Vagina (tissue), 2 donors: Measurements from ENCODE around the gene ANKRD33. TPM values are rescaled to one million over a fixed set of nuclear protein-coding genes. Genes with fewer than 3 reads are reported as not detected.
A peak's percentile ranks its signal among the peaks of the same experiment; 100 is the strongest.

Experiments
- DNase-seq, 2 donors: peaks; one replicate each; pipeline ENCODE4 v3.0.0-alpha.2; 2017; ENCODE audit errors: extremely low spot score in 2 of 2
- H3K27ac ChIP-seq: fragments of 200-600 bp; sonication (generic); one replicate; pipeline ENCODE4 v1.5.1; 2019
- H3K27me3 ChIP-seq: fragments of 200-600 bp; sonication (generic); one replicate; pipeline ENCODE4 v1.5.1; 2019
- H3K36me3 ChIP-seq, 2 donors: fragments of 200-600 bp; sonication (generic); one replicate each; pipeline ENCODE4 v1.5.1; 2017 to 2019
- H3K4me1 ChIP-seq: fragments of 200-600 bp; sonication (generic); one replicate; pipeline ENCODE4 v1.5.1; 2019
- H3K4me3 ChIP-seq, 2 donors: fragments of 200-600 bp; sonication (generic); 1 replicate in 1 of 2; 2 replicates in 1 of 2; pipeline ENCODE4 v1.5.1; 2016 to 2019
- H3K9me3 ChIP-seq: fragments of 200-600 bp; sonication (generic); one replicate; pipeline ENCODE4 v1.5.1; 2019
- CTCF ChIP-seq, 3 experiments: fragments of 450-650 bp in 2 of 3; fragments of 200-600 bp in 1 of 3; sonication (generic) in 1 of 3; IDR thresholded peaks; one replicate each; pipeline ENCODE4 v1.5.1; 2017 to 2019; ENCODE audit warnings: antibody characterized with exemption in 3 of 3, mild to moderate bottlenecking in 2 of 3, moderate library complexity in 2 of 3
- POLR2A ChIP-seq, 2 donors: fragments of 450-650 bp; IDR thresholded peaks; one replicate each; pipeline ENCODE4 v1.6.1; 2017; ENCODE audit warnings: antibody characterized with exemption in 2 of 2, mild to moderate bottlenecking in 2 of 2, moderate library complexity in 2 of 2
- POLR2AphosphoS5 ChIP-seq, 2 donors: sonication (generic); formaldehyde crosslinking; IDR thresholded peaks; one replicate each; pipeline ENCODE4 v1.9.0; 2017; ENCODE audit warnings: antibody characterized with exemption in 2 of 2, mild to moderate bottlenecking in 2 of 2, low read depth in 1 of 2; ENCODE audit not compliant: insufficient read depth in 1 of 2
- intact Hi-C: fragments of 100-400 bp; cut with DNase I; formaldehyde crosslinking; loops from one replicate; pipeline ENCODE4 v1.15.1; 2023
- total RNA-seq: library from RNA; depleted of rRNA; stranded (reverse); fragments of >200 nt; gene quantifications from one replicate; pipeline ENCODE4 v1.2.3, GENCODE V29; 2016

ANKRD33 gene
- not detected for total RNA-seq

- no peak for DNase-seq
Measured at GRCh38 chr12:51887476-51888315, at the start of gene ANKRD33. Gene ANKRD33 (plus strand): TSS chr12:51888103. CDS start chr12:51888187, 84 bp downstream.

GRCh38 chr12:51838762-51839161 is 49.1 kb upstream of the ANKRD33 start:
- H3K9me3 ChIP-seq = no peaks in the 10 kb centered on the region
- no peak for TF ChIP-seq CTCF (IDR thresholded peaks at IDR 0.05)
- no peak for TF ChIP-seq POLR2A (IDR thresholded peaks at IDR 0.05)
- TF ChIP-seq POLR2AphosphoS5 (IDR thresholded peaks at IDR 0.05; ENCODE audit: insufficient read depth in 1 of 2, low read depth in 1 of 2) = no peak
- no peaks in the 10 kb centered on the region for H3K36me3 ChIP-seq
- intact Hi-C loops = no loop called here
- no peak overlapping the region for H3K27ac ChIP-seq
- H3K4me3 ChIP-seq = no peak overlapping the region
- H3K27me3 ChIP-seq = no peaks in the 10 kb centered on the region
- DNase-seq = no peak
- no peaks in the 10 kb centered on the region for H3K4me1 ChIP-seq

More at GRCh38 chr12:51887476-51888315, at the start of gene ANKRD33:
- intact Hi-C loops = no loop called here
- Histone ChIP-seq H3K9me3 (no peaks in the 10 kb centered on the region), H3K4me1 (peaks cover 18% of the 10 kb centered on the region), H3K4me3 (no peak within 1 kb of the TSS), H3K27me3 (no peaks in the 10 kb centered on the region), H3K36me3 (no peaks in the 10 kb centered on the region), H3K27ac (no peak within 1 kb of the TSS)
- TF ChIP-seq CTCF (IDR thresholded peaks at IDR 0.05) (no peak), POLR2AphosphoS5 (IDR thresholded peaks at IDR 0.05; ENCODE audit: insufficient read depth in 1 of 2, low read depth in 1 of 2) (peak in 1 of 2 donors; percentile 41)

- Histone ChIP-seq H3K9me3 (no peaks in the 10 kb centered on the region), H3K4me1 (no peaks in the 10 kb centered on the region), H3K27ac (no peak overlapping the region), H3K4me3 (no peak overlapping the region), H3K27me3 (no peaks in the 10 kb centered on the region), H3K36me3 (no peaks in the 10 kb centered on the region)
- DNase-seq = no peak
- TF ChIP-seq CTCF (IDR thresholded peaks at IDR 0.05) = no peak
- no peak for TF ChIP-seq POLR2A (IDR thresholded peaks at IDR 0.05)
- no peak for TF ChIP-seq POLR2AphosphoS5 (IDR thresholded peaks at IDR 0.05; ENCODE audit: insufficient read depth in 1 of 2, low read depth in 1 of 2)
- intact Hi-C loops = no loop called here
Measured at GRCh38 chr12:51839310-51839947, 48.5 kb upstream of the ANKRD33 start.

- no peak for DNase-seq
- TF ChIP-seq CTCF (IDR thresholded peaks at IDR 0.05) (no peak), POLR2AphosphoS5 (IDR thresholded peaks at IDR 0.05; ENCODE audit: insufficient read depth in 1 of 2, low read depth in 1 of 2) (no peak), POLR2A (IDR thresholded peaks at IDR 0.05) (no peak)
- no peaks in the 10 kb centered on the region for H3K27me3 ChIP-seq
Measured at GRCh38 chr12:51840966-51841365, 46.9 kb upstream of the ANKRD33 start.

GRCh38 chr12:51841727-51842126 is 46.2 kb upstream of the ANKRD33 start:
- no peaks in the 10 kb centered on the region for H3K27me3 ChIP-seq
- no peak for TF ChIP-seq POLR2A (IDR thresholded peaks at IDR 0.05)
- TF ChIP-seq CTCF (IDR thresholded peaks at IDR 0.05) = no peak
- no peak for TF ChIP-seq POLR2AphosphoS5 (IDR thresholded peaks at IDR 0.05; ENCODE audit: insufficient read depth in 1 of 2, low read depth in 1 of 2)
- H3K4me3 ChIP-seq = no peak overlapping the region
- no peaks in the 10 kb centered on the region for H3K9me3 ChIP-seq
- H3K4me1 ChIP-seq = peaks cover 13% of the 10 kb centered on the region
- H3K36me3 ChIP-seq = no peaks in the 10 kb centered on the region
- H3K27ac ChIP-seq = no peak overlapping the region
- intact Hi-C loops = no loop called here
- no peak for DNase-seq

More at GRCh38 chr12:51840966-51841365, 46.9 kb upstream of the ANKRD33 start:
- H3K4me1 ChIP-seq = peaks cover 5% of the 10 kb centered on the region
- H3K9me3 ChIP-seq = no peaks in the 10 kb centered on the region
- H3K4me3 ChIP-seq = no peak overlapping the region
- no peak overlapping the region for H3K27ac ChIP-seq
- intact Hi-C loops = no loop called here
- H3K36me3 ChIP-seq = no peaks in the 10 kb centered on the region
